Measurements from ENCODE around the gene NUP153. TPM values are rescaled to one million over a fixed set of nuclear protein-coding genes. Genes with fewer than 3 reads are reported as not detected.
"Not testable (repeated sequence)": the region's sequence is repeated elsewhere in the genome, so short reads cannot be mapped to it uniquely, and the experiment has no call there.

NUP153 gene
- total RNA-seq, 1 donor from 2014 or later: 48.2 TPM

GRCh38 chr6:17740559-17741220 lies 34.0 kb upstream of the NUP153 start:
- Mint-ChIP-seq H3K4me3 (no peak overlapping the region), H3K27me3 (ENCODE audit: low read depth) (no peaks in the 10 kb centered on the region), H3K4me1 (no peaks in the 10 kb centered on the region), H3K9me3 (peaks cover 17% of the 10 kb centered on the region), H3K27ac (no peak overlapping the region), H3K36me3 (no peaks in the 10 kb centered on the region)
- DNase-seq (ENCODE audit: low spot score in 2 of 2, unreplicated experiment in 2 of 2): no peak
- TF ChIP-seq CTCF (IDR thresholded peaks at IDR 0.05; ENCODE audit: unreplicated experiment): no peak

- no peaks in the 10 kb centered on the region for H3K4me1 Mint-ChIP-seq
- H3K36me3 Mint-ChIP-seq: no peaks in the 10 kb centered on the region
- H3K9me3 Mint-ChIP-seq: peaks cover 17% of the 10 kb centered on the region
- TF ChIP-seq CTCF (IDR thresholded peaks at IDR 0.05; ENCODE audit: unreplicated experiment): no peak
- no peaks in the 10 kb centered on the region for H3K27me3 Mint-ChIP-seq (ENCODE audit: low read depth)
- DNase-seq (ENCODE audit: low spot score in 2 of 2, unreplicated experiment in 2 of 2): no peak
- H3K27ac Mint-ChIP-seq: no peak overlapping the region
- no peak overlapping the region for H3K4me3 Mint-ChIP-seq
These were observed 31.1 kb upstream of the NUP153 start for GRCh38 chr6:17737704-17738252.

- H3K27ac Mint-ChIP-seq; DNase-seq (ENCODE audit: low spot score in 2 of 2, unreplicated experiment in 2 of 2); H3K4me1 Mint-ChIP-seq; H3K4me3 Mint-ChIP-seq; H3K36me3 Mint-ChIP-seq; H3K27me3 Mint-ChIP-seq (ENCODE audit: low read depth): not testable (repeated sequence)
- peaks cover 22% of the 10 kb centered on the region for H3K9me3 Mint-ChIP-seq
These were observed 28.6 kb upstream of the NUP153 start for GRCh38 chr6:17735311-17735710.

GRCh38 chr6:17730078-17730704 lies 23.5 kb upstream of the NUP153 start:
- H3K27ac Mint-ChIP-seq: no peak overlapping the region
- peaks cover 5% of the 10 kb centered on the region for H3K9me3 Mint-ChIP-seq
- no peaks in the 10 kb centered on the region for H3K27me3 Mint-ChIP-seq (ENCODE audit: low read depth)
- no peak for DNase-seq (ENCODE audit: low spot score in 2 of 2, unreplicated experiment in 2 of 2)
- no peak overlapping the region for H3K4me3 Mint-ChIP-seq
- H3K4me1 Mint-ChIP-seq: peaks cover 1% of the 10 kb centered on the region
- TF ChIP-seq CTCF (IDR thresholded peaks at IDR 0.05; ENCODE audit: unreplicated experiment): no peak
- H3K36me3 Mint-ChIP-seq: no peaks in the 10 kb centered on the region

GRCh38 chr6:17729223-17730077 lies 22.7 kb upstream of the NUP153 start:
- DNase-seq (ENCODE audit: low spot score in 2 of 2, unreplicated experiment in 2 of 2): no peak

More at GRCh38 chr6:17729223-17730077, 22.7 kb upstream of the NUP153 start:
- Mint-ChIP-seq H3K4me1 (peaks cover 7% of the 10 kb centered on the region), H3K27ac (no peak overlapping the region), H3K27me3 (ENCODE audit: low read depth) (no peaks in the 10 kb centered on the region), H3K36me3 (no peaks in the 10 kb centered on the region), H3K4me3 (no peak overlapping the region), H3K9me3 (peaks cover 5% of the 10 kb centered on the region)
- no peak for TF ChIP-seq CTCF (IDR thresholded peaks at IDR 0.05; ENCODE audit: unreplicated experiment)
